DOHH2 (cell line): ENCODE data around the gene SPTBN1.

Experiments
- H3F3A ChIP-seq: fragments of 200-600 bp; sonication (generic), shearing (Covaris generic); 2 replicates; pipeline ENCODE4 v1.6.0; 2016; ENCODE audit warnings: antibody characterized with exemption, mild to moderate bottlenecking; ENCODE audit not compliant: control insufficient read depth, insufficient read depth
- H3K27ac ChIP-seq: fragments of 200-600 bp; sonication (generic); 2 replicates; pipeline ENCODE4 v1.5.1; 2014; ENCODE audit warnings: low read depth, mild to moderate bottlenecking, low read length, moderate library complexity
- H3K27me3 ChIP-seq: fragments of 200-600 bp; sonication (generic); 2 replicates; pipeline ENCODE4 v1.6.1; 2014; ENCODE audit warnings: mild to moderate bottlenecking, low read length, mixed read lengths; ENCODE audit not compliant: control insufficient read depth
- H3K36me3 ChIP-seq: fragments of 200-600 bp; sonication (generic); 2 replicates; pipeline ENCODE4 v1.6.1; 2014; ENCODE audit warnings: mild to moderate bottlenecking, low read length, moderate library complexity, mixed read lengths; ENCODE audit not compliant: control insufficient read depth
- H3K4me1 ChIP-seq: fragments of 200-600 bp; sonication (generic); 2 replicates; pipeline ENCODE4 v1.6.1; 2014; ENCODE audit warnings: mild to moderate bottlenecking, low read length, mixed read lengths; ENCODE audit not compliant: control insufficient read depth
- H3K4me2 ChIP-seq: fragments of 200-600 bp; sonication (generic); 2 replicates; pipeline ENCODE4 v1.6.0; 2014; ENCODE audit warnings: mild to moderate bottlenecking, low read length, moderate library complexity
- H3K4me3 ChIP-seq: fragments of 200-600 bp; sonication (generic); 2 replicates; pipeline ENCODE4 v1.5.1; 2014; ENCODE audit warnings: mild to moderate bottlenecking, low read length, mixed read lengths
- H3K79me2 ChIP-seq: fragments of 200-600 bp; sonication (generic); 2 replicates; pipeline ENCODE4 v1.6.1; 2014; ENCODE audit warnings: mild to moderate bottlenecking, low read length, mixed read lengths; ENCODE audit not compliant: control insufficient read depth
- H3K9me2 ChIP-seq: fragments of 200-600 bp; sonication (generic); replicated peaks from 2 replicates; pipeline ENCODE4 v1.6.1; 2014; ENCODE audit warnings: mild to moderate bottlenecking, low read length, mixed read lengths; ENCODE audit not compliant: control insufficient read depth
- H3K9me3 ChIP-seq: fragments of 200-600 bp; sonication (generic); 2 replicates; pipeline ENCODE4 v1.6.1; 2014; ENCODE audit warnings: antibody characterized with exemption, low read length, mixed read lengths; ENCODE audit not compliant: control insufficient read depth, insufficient read depth
- H4K20me1 ChIP-seq: fragments of 200-600 bp; sonication (generic); 2 replicates; pipeline ENCODE4 v1.6.0; 2014; ENCODE audit warnings: low read depth, mild to moderate bottlenecking, antibody characterized with exemption, low read length, moderate library complexity; ENCODE audit not compliant: control insufficient read depth, insufficient read depth
- CTCF ChIP-seq: fragments of 200-600 bp; sonication (generic); IDR thresholded peaks from one replicate; pipeline ENCODE4 v1.5.1; 2014; ENCODE audit warnings: antibody characterized with exemption, mild to moderate bottlenecking, low read depth, low read length; ENCODE audit not compliant: poor library complexity, severe bottlenecking
- EZH2phosphoT487 ChIP-seq: fragments of 200-600 bp; sonication (generic); IDR thresholded peaks from 2 replicates; pipeline ENCODE4 v1.6.1; 2017; ENCODE audit warnings: borderline replicate concordance, mild to moderate bottlenecking, antibody characterized with exemption, low read length, moderate library complexity, mixed read lengths

The SPTBN1 gene

GRCh38 chr2:54439582-54439981 lies 16.5 kb upstream of the SPTBN1 start:
- no peaks in the 10 kb centered on the region for H3K9me3 ChIP-seq
- no peaks in the 10 kb centered on the region for H3K79me2 ChIP-seq
- TF ChIP-seq CTCF, result no peak
- no peak for TF ChIP-seq EZH2phosphoT487
- no peaks in the 10 kb centered on the region for H4K20me1 ChIP-seq
- H3K9me2 ChIP-seq, result no peaks in the 10 kb centered on the region; the same call in 1 of the 2 replicates
- peaks cover 17% of the 10 kb centered on the region for H3K4me1 ChIP-seq
- H3F3A ChIP-seq, result no peaks in the 10 kb centered on the region
- no peaks in the 10 kb centered on the region for H3K27me3 ChIP-seq
- H3K4me2 ChIP-seq, result no peak overlapping the region
- no peak overlapping the region for H3K27ac ChIP-seq
- no peaks in the 10 kb centered on the region for H3K36me3 ChIP-seq
- no peak overlapping the region for H3K4me3 ChIP-seq

- Histone ChIP-seq H3K9me2 (no peaks in the 10 kb centered on the region; the same call in 1 of the 2 replicates), H3K79me2 (no peaks in the 10 kb centered on the region), H3F3A (no peaks in the 10 kb centered on the region), H3K4me2 (no peak overlapping the region), H3K27ac (no peak overlapping the region), H3K9me3 (no peaks in the 10 kb centered on the region), H3K27me3 (no peaks in the 10 kb centered on the region), H3K4me1 (peaks cover 17% of the 10 kb centered on the region), H3K36me3 (no peaks in the 10 kb centered on the region), H3K4me3 (no peak overlapping the region), H4K20me1 (no peaks in the 10 kb centered on the region)
- no peak for TF ChIP-seq EZH2phosphoT487
- no peak for TF ChIP-seq CTCF
Observed at GRCh38 chr2:54440050-54440449, 16.1 kb upstream of the SPTBN1 start.

GRCh38 chr2:54444503-54444902 lies 11.6 kb upstream of the SPTBN1 start:
- TF ChIP-seq EZH2phosphoT487, result no peak
- TF ChIP-seq CTCF, result no peak
- Histone ChIP-seq H3F3A (no peaks in the 10 kb centered on the region), H4K20me1 (no peaks in the 10 kb centered on the region), H3K4me2 (no peak overlapping the region), H3K36me3 (no peaks in the 10 kb centered on the region), H3K27me3 (no peaks in the 10 kb centered on the region), H3K9me3 (no peaks in the 10 kb centered on the region), H3K4me3 (no peak overlapping the region), H3K79me2 (no peaks in the 10 kb centered on the region), H3K9me2 (no peaks in the 10 kb centered on the region), H3K4me1 (peaks cover 13% of the 10 kb centered on the region), H3K27ac (no peak overlapping the region)

GRCh38 chr2:54446122-54446521 lies 10.0 kb upstream of the SPTBN1 start:
- Histone ChIP-seq H3K9me2 (no peaks in the 10 kb centered on the region), H3K36me3 (no peaks in the 10 kb centered on the region), H3F3A (no peaks in the 10 kb centered on the region), H4K20me1 (no peaks in the 10 kb centered on the region), H3K27ac (no peak overlapping the region), H3K4me1 (no peaks in the 10 kb centered on the region), H3K9me3 (no peaks in the 10 kb centered on the region), H3K4me3 (no peak overlapping the region), H3K79me2 (no peaks in the 10 kb centered on the region), H3K4me2 (no peak overlapping the region), H3K27me3 (no peaks in the 10 kb centered on the region)
- no peak for TF ChIP-seq EZH2phosphoT487
- TF ChIP-seq CTCF, result no peak
